ENCODE results near the gene TPSG1. TPM values are rescaled to one million over a fixed set of nuclear protein-coding genes. Genes with fewer than 3 reads are reported as not detected.

Gene TPSG1
- total and polyA plus RNA-seq, 2 of the 13 experiments (the other 11 are each of a cell fraction or from before 2014, with no cell fraction given): not detected

DNA sequence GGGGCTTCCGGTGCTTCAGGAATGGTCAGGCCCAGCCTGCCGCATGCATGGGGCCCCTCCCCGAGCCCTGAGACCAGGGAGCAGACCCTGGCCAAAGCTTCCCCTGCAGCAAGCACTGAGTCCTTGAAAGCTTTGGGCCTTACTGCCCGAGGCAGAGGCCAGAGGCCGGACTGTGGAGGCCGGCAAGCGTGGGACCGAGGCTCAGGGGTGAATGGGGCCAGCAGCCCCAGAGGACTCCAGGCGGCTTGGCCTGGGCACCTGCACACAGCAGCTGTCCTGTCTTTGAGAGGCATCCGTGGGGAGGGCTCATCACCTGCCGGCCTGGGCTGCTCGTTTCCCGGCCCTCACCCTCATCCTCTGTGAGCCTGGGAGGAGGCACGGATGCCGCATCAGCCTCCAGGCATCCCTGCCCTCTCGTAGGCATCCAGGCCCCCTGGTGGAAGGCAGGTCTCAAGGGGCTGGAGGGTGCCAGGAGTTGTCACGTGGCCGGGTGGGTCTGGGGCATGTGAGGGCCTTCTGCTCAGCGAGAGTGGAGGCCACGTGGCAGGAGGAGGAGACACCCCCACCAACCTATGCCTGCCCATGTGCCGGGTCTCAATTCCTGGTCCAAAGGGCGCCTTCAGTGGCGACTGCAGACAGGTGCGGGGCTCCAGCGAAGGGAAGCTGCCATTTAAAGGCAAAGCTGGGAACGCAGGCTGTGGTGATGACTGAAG, 40.8 kb downstream of the TPSG1 start (continued):
- TF ChIP-seq, protein P1, sequence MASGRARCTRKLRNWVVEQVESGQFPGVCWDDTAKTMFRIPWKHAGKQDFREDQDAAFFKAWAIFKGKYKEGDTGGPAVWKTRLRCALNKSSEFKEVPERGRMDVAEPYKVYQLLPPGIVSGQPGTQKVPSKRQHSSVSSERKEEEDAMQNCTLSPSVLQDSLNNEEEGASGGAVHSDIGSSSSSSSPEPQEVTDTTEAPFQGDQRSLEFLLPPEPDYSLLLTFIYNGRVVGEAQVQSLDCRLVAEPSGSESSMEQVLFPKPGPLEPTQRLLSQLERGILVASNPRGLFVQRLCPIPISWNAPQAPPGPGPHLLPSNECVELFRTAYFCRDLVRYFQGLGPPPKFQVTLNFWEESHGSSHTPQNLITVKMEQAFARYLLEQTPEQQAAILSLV (CRISPR knock-in tag; IDR thresholded peaks at IDR 0.05; ENCODE audit: borderline replicate concordance): 0 out of 2 replicates have a peak, but pooled peaks have one; percentile 43
- TF ChIP-seq NCOA2 (CRISPR knock-in tag; IDR thresholded peaks at IDR 0.05) (peak; percentile 28; the same call in 1 of the 2 replicates), EZH2 (conservative IDR thresholded peaks at IDR 0.05; ENCODE audit: low read depth, low read length) (no peak), XRCC5 (optimal IDR thresholded peaks at IDR 0.05; ENCODE audit: low read length) (peak; percentile 27), ZNF788 (CRISPR knock-in tag; IDR thresholded peaks at IDR 0.05; ENCODE audit: borderline replicate concordance) (peak; percentile 35; the same call in 1 of the 2 replicates), ZNF563 (CRISPR knock-in tag; IDR thresholded peaks at IDR 0.05) (0 out of 2 replicates have a peak, but pooled peaks have one; percentile 46), ADNP (CRISPR knock-in tag; IDR thresholded peaks at IDR 0.05) (no peak), MYC (CRISPR knock-in tag; IDR thresholded peaks at IDR 0.05; ENCODE audit: borderline replicate concordance) (peak; percentile 76; the same call in 1 of the 2 replicates), MTF2 (CRISPR knock-in tag; IDR thresholded peaks at IDR 0.05; ENCODE audit: borderline replicate concordance) (no peak), FLYWCH1 (CRISPR knock-in tag; IDR thresholded peaks at IDR 0.05) (no peak), MAZ (IDR thresholded peaks at IDR 0.05; ENCODE audit: borderline replicate concordance, low read depth, low read length) (0 out of 2 replicates have a peak, but pooled peaks have one; percentile 22), MAZ (CRISPR knock-in tag; IDR thresholded peaks at IDR 0.05; ENCODE audit: low read depth) (0 out of 2 replicates have a peak, but pooled peaks have one; percentile 32)
- TF ChIP-seq, protein P2, sequence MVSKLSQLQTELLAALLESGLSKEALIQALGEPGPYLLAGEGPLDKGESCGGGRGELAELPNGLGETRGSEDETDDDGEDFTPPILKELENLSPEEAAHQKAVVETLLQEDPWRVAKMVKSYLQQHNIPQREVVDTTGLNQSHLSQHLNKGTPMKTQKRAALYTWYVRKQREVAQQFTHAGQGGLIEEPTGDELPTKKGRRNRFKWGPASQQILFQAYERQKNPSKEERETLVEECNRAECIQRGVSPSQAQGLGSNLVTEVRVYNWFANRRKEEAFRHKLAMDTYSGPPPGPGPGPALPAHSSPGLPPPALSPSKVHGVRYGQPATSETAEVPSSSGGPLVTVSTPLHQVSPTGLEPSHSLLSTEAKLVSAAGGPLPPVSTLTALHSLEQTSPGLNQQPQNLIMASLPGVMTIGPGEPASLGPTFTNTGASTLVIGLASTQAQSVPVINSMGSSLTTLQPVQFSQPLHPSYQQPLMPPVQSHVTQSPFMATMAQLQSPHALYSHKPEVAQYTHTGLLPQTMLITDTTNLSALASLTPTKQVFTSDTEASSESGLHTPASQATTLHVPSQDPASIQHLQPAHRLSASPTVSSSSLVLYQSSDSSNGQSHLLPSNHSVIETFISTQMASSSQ (IDR thresholded peaks at IDR 0.05; ENCODE audit: low read depth): no peak
- TF ChIP-seq, protein P2 (CRISPR knock-in tag; IDR thresholded peaks at IDR 0.05; ENCODE audit: borderline replicate concordance): no peak
- TF ChIP-seq, protein P3, sequence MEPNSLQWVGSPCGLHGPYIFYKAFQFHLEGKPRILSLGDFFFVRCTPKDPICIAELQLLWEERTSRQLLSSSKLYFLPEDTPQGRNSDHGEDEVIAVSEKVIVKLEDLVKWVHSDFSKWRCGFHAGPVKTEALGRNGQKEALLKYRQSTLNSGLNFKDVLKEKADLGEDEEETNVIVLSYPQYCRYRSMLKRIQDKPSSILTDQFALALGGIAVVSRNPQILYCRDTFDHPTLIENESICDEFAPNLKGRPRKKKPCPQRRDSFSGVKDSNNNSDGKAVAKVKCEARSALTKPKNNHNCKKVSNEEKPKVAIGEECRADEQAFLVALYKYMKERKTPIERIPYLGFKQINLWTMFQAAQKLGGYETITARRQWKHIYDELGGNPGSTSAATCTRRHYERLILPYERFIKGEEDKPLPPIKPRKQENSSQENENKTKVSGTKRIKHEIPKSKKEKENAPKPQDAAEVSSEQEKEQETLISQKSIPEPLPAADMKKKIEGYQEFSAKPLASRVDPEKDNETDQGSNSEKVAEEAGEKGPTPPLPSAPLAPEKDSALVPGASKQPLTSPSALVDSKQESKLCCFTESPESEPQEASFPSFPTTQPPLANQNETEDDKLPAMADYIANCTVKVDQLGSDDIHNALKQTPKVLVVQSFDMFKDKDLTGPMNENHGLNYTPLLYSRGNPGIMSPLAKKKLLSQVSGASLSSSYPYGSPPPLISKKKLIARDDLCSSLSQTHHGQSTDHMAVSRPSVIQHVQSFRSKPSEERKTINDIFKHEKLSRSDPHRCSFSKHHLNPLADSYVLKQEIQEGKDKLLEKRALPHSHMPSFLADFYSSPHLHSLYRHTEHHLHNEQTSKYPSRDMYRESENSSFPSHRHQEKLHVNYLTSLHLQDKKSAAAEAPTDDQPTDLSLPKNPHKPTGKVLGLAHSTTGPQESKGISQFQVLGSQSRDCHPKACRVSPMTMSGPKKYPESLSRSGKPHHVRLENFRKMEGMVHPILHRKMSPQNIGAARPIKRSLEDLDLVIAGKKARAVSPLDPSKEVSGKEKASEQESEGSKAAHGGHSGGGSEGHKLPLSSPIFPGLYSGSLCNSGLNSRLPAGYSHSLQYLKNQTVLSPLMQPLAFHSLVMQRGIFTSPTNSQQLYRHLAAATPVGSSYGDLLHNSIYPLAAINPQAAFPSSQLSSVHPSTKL (CRISPR knock-in tag; IDR thresholded peaks at IDR 0.05): peak; percentile 63
- TF ChIP-seq, protein P4, sequence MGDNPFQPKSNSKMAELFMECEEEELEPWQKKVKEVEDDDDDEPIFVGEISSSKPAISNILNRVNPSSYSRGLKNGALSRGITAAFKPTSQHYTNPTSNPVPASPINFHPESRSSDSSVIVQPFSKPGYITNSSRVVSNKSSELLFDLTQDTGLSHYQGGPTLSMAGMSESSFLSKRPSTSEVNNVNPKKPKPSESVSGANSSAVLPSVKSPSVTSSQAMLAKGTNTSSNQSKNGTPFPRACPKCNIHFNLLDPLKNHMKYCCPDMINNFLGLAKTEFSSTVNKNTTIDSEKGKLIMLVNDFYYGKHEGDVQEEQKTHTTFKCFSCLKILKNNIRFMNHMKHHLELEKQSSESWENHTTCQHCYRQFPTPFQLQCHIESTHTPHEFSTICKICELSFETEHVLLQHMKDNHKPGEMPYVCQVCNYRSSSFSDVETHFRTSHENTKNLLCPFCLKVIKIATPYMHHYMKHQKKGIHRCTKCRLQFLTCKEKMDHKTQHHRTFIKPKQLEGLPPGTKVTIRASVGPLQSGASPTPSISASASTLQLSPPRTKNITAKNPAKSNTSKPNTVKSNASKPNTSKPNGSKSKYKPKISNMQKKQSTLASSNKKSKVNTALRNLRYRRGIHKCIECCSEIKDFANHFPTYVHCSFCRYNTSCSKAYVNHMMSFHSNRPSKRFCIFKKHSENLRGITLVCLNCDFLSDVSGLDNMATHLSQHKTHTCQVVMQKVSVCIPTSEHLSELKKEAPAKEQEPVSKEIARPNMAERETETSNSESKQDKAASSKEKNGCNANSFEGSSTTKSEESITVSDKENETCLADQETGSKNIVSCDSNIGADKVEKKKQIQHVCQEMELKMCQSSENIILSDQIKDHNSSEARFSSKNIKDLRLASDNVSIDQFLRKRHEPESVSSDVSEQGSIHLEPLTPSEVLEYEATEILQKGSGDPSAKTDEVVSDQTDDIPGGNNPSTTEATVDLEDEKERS (CRISPR knock-in tag; IDR thresholded peaks at IDR 0.05): no peak

Measured in HepG2 (cell line).